ENCODE data around the gene GOLT1A. TPM values are rescaled to one million over a fixed set of nuclear protein-coding genes. Genes with fewer than 3 reads are reported as not detected.

GOLT1A gene
- polyA plus RNA-seq, 2 donors: 0.42 to 0.81 TPM

DNA sequence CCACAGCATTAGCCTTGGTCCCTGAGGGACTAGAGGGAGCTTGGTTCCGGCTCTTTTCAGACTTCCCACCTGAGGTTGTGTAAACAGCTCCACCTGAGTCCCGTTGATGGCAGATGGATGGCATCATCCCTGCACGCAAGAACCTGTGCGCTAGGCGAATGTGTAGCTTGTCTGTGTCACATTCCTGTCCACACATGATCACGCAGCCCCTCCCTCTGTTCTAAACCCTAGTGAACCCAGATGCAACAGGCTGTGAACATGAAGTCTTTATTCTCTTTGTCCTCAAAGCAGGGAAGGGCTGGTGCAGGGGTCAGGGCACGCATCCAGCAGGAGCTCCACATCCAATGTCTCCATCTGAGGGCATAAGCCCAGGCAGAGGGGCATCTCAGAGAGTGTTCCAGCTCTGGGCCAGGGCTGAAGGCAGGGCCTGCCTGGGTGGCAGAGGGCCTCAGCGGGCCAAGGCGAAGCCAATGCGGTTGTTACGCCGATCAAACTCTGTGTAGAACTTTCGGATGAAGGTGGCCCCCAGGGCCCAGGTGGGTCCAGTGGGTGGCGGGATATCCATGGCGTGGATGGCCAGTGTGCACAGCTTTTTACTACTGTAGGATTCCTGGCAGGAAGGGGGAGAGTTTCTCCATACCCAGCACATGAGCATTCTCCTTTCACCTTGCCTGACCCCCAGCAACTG is 59.1 kb downstream of the GOLT1A start:
- peak overlapping the region; percentile 48 to 72 for H3K27ac ChIP-seq (ENCODE audit: low read depth in 2 of 2, low read length in 1 of 2)
- no peaks in the 10 kb centered on the region for H3K36me3 ChIP-seq (ENCODE audit: control insufficient read depth in 2 of 2, insufficient read depth in 2 of 2, low read length in 1 of 2)
- peaks cover 11 to 32% of the 10 kb centered on the region in 2 donors for H3K4me1 ChIP-seq (ENCODE audit: control insufficient read depth in 2 of 2, insufficient read depth in 2 of 2, low read length in 1 of 2)
- WGBS, 2 donors: 69 to 74% methylated on average over 15 of the region's 15 CpGs
- H3K4me3 ChIP-seq (ENCODE audit: low read depth in 1 of 2, low read length in 2 of 2): no peak overlapping the region
- H3K9me3 ChIP-seq (ENCODE audit: control insufficient read depth in 2 of 2, insufficient read depth in 1 of 2, low read depth in 1 of 2, low read length in 1 of 2): no peaks in the 10 kb centered on the region
- H3K27me3 ChIP-seq (ENCODE audit: control insufficient read depth in 1 of 2, insufficient read depth in 2 of 2, low read length in 2 of 2): no peaks in the 10 kb centered on the region

GRCh38 chr1:204153667-204154066 is 60.1 kb downstream of the GOLT1A start:
- H3K4me1 ChIP-seq (ENCODE audit: control insufficient read depth in 2 of 2, insufficient read depth in 2 of 2, low read length in 1 of 2): peaks cover 11 to 32% of the 10 kb centered on the region in 2 donors

DNA sequence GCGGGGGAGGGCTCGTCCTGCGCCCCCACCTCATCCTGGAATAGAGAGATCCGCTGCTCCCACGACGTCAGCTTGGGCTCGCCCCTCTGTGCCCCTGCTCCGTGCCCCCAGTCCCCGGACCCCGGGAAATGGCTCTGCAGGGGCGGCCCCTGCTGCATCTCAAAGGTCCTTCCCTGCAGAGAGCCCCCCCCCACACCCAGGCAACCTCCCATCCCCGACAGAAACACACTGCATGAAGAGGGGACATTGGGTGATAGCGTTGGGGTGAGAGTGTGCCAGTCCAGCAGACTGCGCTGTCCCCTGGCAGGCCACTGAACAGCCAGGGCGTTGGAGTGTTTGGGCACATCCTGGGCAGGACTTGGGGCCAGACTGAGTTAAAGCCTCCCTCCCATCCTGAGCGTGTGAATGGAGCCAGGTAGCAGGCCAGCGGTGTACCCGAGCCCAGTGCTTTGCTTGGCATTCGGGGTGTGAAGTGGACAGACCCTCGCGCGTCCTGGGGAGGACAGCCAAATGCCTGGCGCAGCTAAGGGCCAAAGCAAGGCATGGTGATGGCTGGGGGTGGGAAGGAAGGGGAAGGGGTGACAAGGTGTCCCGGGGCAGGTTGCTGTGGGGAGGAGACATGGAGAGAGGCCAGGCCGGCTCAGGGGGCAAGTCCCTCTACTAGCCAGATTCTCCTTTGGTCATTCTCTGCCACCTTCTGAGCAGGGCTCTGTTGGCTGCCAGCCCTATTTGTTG is 61.3 kb downstream of the GOLT1A start:
- peak overlapping the region; percentile 66 to 68 for H3K4me3 ChIP-seq (ENCODE audit: low read depth in 1 of 2, low read length in 2 of 2)
- WGBS, 2 donors: 29 to 34% methylated on average over 22 to 25 of the region's 25 CpGs
- H3K36me3 ChIP-seq (ENCODE audit: control insufficient read depth in 2 of 2, insufficient read depth in 2 of 2, low read length in 1 of 2): no peaks in the 10 kb centered on the region
- H3K9me3 ChIP-seq (ENCODE audit: control insufficient read depth in 2 of 2, insufficient read depth in 1 of 2, low read depth in 1 of 2, low read length in 1 of 2): no peaks in the 10 kb centered on the region
- no peaks in the 10 kb centered on the region for H3K27me3 ChIP-seq (ENCODE audit: control insufficient read depth in 1 of 2, insufficient read depth in 2 of 2, low read length in 2 of 2)
- peak overlapping the region; percentile 23 to 72 for H3K27ac ChIP-seq (ENCODE audit: low read depth in 2 of 2, low read length in 1 of 2)
- peaks cover 11 to 30% of the 10 kb centered on the region in 2 donors for H3K4me1 ChIP-seq (ENCODE audit: control insufficient read depth in 2 of 2, insufficient read depth in 2 of 2, low read length in 1 of 2)

More at GRCh38 chr1:204153667-204154066, 60.1 kb downstream of the GOLT1A start:
- Histone ChIP-seq H3K9me3 (ENCODE audit: control insufficient read depth in 2 of 2, insufficient read depth in 1 of 2, low read depth in 1 of 2, low read length in 1 of 2) (no peaks in the 10 kb centered on the region), H3K4me3 (ENCODE audit: low read depth in 1 of 2, low read length in 2 of 2) (no peak overlapping the region), H3K36me3 (ENCODE audit: control insufficient read depth in 2 of 2, insufficient read depth in 2 of 2, low read length in 1 of 2) (no peaks in the 10 kb centered on the region), H3K27me3 (ENCODE audit: control insufficient read depth in 1 of 2, insufficient read depth in 2 of 2, low read length in 2 of 2) (no peaks in the 10 kb centered on the region), H3K27ac (ENCODE audit: low read depth in 2 of 2, low read length in 1 of 2) (peak overlapping the region in 1 of 2 donors; percentile 72)
- 88 to 93% methylated on average over 5 of the region's 5 CpGs for WGBS, 2 donors

GRCh38 chr1:204151552-204152309 is 62.1 kb downstream of the GOLT1A start, which contains the start of gene ETNK2:
ETNK2 (minus strand) TSS chr1:204152044; CDS start chr1:204151852, 192 bp downstream.
- peaks cover 11 to 30% of the 10 kb centered on the region in 2 donors for H3K4me1 ChIP-seq (ENCODE audit: control insufficient read depth in 2 of 2, insufficient read depth in 2 of 2, low read length in 1 of 2)
- H3K36me3 ChIP-seq (ENCODE audit: control insufficient read depth in 2 of 2, insufficient read depth in 2 of 2, low read length in 1 of 2): no peaks in the 10 kb centered on the region
- H3K27me3 ChIP-seq (ENCODE audit: control insufficient read depth in 1 of 2, insufficient read depth in 2 of 2, low read length in 2 of 2): no peaks in the 10 kb centered on the region
- H3K27ac ChIP-seq (ENCODE audit: low read depth in 2 of 2, low read length in 1 of 2): peak within 1 kb of the TSS; percentile 34 to 72
- H3K4me3 ChIP-seq (ENCODE audit: low read depth in 1 of 2, low read length in 2 of 2): peak within 1 kb of the TSS; percentile 66 to 68
- 1 to 2% methylated on average over 44 to 94 of the region's 94 CpGs for WGBS, 2 donors
- H3K9me3 ChIP-seq (ENCODE audit: control insufficient read depth in 2 of 2, insufficient read depth in 1 of 2, low read depth in 1 of 2, low read length in 1 of 2): no peaks in the 10 kb centered on the region

- H3K9me3 ChIP-seq (ENCODE audit: control insufficient read depth in 2 of 2, insufficient read depth in 1 of 2, low read depth in 1 of 2, low read length in 1 of 2): no peaks in the 10 kb centered on the region
- peaks cover 0 to 2% of the 10 kb centered on the region in 2 donors for H3K36me3 ChIP-seq (ENCODE audit: control insufficient read depth in 2 of 2, insufficient read depth in 2 of 2, low read length in 1 of 2)
- H3K4me3 ChIP-seq (ENCODE audit: low read depth in 1 of 2, low read length in 2 of 2): peak overlapping the region; percentile 66 to 68
- no peaks in the 10 kb centered on the region for H3K27me3 ChIP-seq (ENCODE audit: control insufficient read depth in 1 of 2, insufficient read depth in 2 of 2, low read length in 2 of 2)
- 28 to 31% methylated on average over 33 of the region's 33 CpGs for WGBS, 2 donors
- H3K27ac ChIP-seq (ENCODE audit: low read depth in 2 of 2, low read length in 1 of 2): peak overlapping the region; percentile 34 to 72
- H3K4me1 ChIP-seq (ENCODE audit: control insufficient read depth in 2 of 2, insufficient read depth in 2 of 2, low read length in 1 of 2): peaks cover 11 to 30% of the 10 kb centered on the region in 2 donors
These were observed 62.9 kb downstream of the GOLT1A start for GRCh38 chr1:204150702-204151551.

DNA sequence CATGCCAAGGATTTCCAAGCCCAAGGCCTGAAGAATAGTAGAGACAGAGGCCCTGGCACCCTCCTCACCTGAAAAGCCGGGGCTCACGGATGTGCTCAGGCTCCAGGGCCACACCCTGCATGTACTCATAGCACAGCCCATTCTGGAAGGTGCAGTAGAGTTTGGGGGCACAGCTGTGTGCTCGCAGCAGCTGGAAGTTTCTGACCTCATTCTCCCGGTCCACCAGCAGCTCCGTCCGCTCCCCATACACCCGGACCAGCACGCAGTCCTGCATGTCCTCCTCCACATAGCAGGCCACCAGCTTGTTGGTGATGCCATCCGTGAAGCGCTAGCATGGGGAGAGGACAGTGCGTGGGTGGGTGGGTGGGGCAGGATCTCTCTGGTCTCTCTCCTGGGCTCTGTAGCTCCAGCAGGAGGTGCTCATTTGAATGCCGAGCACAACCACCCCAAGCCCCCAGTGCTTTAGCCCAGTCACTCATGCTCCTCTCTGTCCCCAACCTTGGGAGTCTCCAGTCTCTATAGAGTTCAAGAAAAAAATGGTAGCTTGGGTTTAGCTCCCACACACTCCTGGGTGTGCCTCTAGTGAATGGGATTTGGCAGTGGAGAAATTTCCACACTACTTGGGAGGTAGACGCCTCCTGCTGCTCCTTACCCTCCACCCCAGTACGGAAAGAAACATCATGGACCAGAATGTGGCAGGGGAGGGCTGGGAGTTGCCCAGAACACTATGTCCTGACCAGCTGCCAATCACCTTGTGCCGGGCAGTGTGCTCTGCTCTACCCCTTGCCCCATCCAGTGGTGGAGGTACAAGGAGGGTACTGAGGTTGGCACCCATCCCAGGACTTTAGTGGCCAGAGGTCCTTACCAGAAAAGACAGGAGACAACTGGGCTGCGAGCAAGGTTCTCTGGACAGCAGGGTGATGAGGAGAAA is 63.9 kb downstream of the GOLT1A start:
- H3K27ac ChIP-seq (ENCODE audit: low read depth in 2 of 2, low read length in 1 of 2): peak overlapping the region in 1 of 2 donors; percentile 47
- peaks cover 0 to 3% of the 10 kb centered on the region in 2 donors for H3K36me3 ChIP-seq (ENCODE audit: control insufficient read depth in 2 of 2, insufficient read depth in 2 of 2, low read length in 1 of 2)
- H3K4me3 ChIP-seq (ENCODE audit: low read depth in 1 of 2, low read length in 2 of 2): no peak overlapping the region
- H3K9me3 ChIP-seq (ENCODE audit: control insufficient read depth in 2 of 2, insufficient read depth in 1 of 2, low read depth in 1 of 2, low read length in 1 of 2): no peaks in the 10 kb centered on the region
- 73 to 79% methylated on average over 16 of the region's 16 CpGs for WGBS, 2 donors
- no peaks in the 10 kb centered on the region for H3K27me3 ChIP-seq (ENCODE audit: control insufficient read depth in 1 of 2, insufficient read depth in 2 of 2, low read length in 2 of 2)
- peaks cover 10 to 25% of the 10 kb centered on the region in 2 donors for H3K4me1 ChIP-seq (ENCODE audit: control insufficient read depth in 2 of 2, insufficient read depth in 2 of 2, low read length in 1 of 2)

DNA sequence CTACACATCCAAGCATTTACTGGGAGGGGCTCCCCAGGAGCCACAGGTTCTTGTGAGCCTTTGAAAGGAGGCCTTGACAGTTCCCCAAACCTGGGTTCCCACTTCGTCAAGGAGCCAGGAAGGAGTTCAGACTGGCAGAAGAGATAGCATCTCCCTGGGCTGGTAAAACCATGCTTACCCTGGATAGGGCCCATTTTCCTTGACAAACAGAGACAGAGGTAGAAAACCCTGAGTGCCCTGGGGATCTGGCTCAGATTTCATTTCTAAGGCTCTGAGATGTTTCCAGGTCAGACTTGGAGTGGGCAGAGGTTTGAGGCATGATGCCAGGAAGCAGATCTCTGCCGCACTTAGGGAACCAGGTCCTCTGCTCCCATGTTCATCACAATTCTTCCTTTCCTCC is 64.7 kb downstream of the GOLT1A start:
- no peaks in the 10 kb centered on the region for H3K9me3 ChIP-seq (ENCODE audit: control insufficient read depth in 2 of 2, insufficient read depth in 1 of 2, low read depth in 1 of 2, low read length in 1 of 2)
- peaks cover 0 to 3% of the 10 kb centered on the region in 2 donors for H3K36me3 ChIP-seq (ENCODE audit: control insufficient read depth in 2 of 2, insufficient read depth in 2 of 2, low read length in 1 of 2)
- no peak overlapping the region for H3K4me3 ChIP-seq (ENCODE audit: low read depth in 1 of 2, low read length in 2 of 2)
- WGBS, 2 donors: 43 to 51% methylated on average over 2 of the region's 2 CpGs
- peaks cover 8 to 19% of the 10 kb centered on the region in 2 donors for H3K4me1 ChIP-seq (ENCODE audit: control insufficient read depth in 2 of 2, insufficient read depth in 2 of 2, low read length in 1 of 2)
- H3K27ac ChIP-seq (ENCODE audit: low read depth in 2 of 2, low read length in 1 of 2): peak overlapping the region in 1 of 2 donors; percentile 7
- H3K27me3 ChIP-seq (ENCODE audit: control insufficient read depth in 1 of 2, insufficient read depth in 2 of 2, low read length in 2 of 2): no peaks in the 10 kb centered on the region

Data from esophagus (tissue), 2 donors.